Mesenchymal stem cell (in vitro differentiated cells and primary cell): ENCODE data around the gene MEIS2.

Source experiments
- DNase-seq: peaks from one replicate; pipeline ENCODE4 v3.0.0-alpha.2; 2013
- H2AFZ ChIP-seq: one replicate; pipeline ENCODE4 v1.6.1; 2013; ENCODE audit warnings: low read depth, mild to moderate bottlenecking, control low read depth, inconsistent platforms, low read length, moderate library complexity
- H2AK5ac ChIP-seq: 2 replicates; pipeline ENCODE4 v1.6.1; 2013; ENCODE audit warnings: low read length, moderate library complexity, mild to moderate bottlenecking, inconsistent platforms; ENCODE audit not compliant: severe bottlenecking
- H2BK120ac ChIP-seq: one replicate; pipeline ENCODE4 v1.6.1; 2013; ENCODE audit warnings: low read depth, mild to moderate bottlenecking, inconsistent platforms, low read length, moderate library complexity
- H2BK12ac ChIP-seq, 2 experiments: one replicate each; pipeline ENCODE4 v1.6.1; 2013; ENCODE audit warnings: inconsistent platforms in 2 of 2, low read length in 2 of 2, mild to moderate bottlenecking in 2 of 2, moderate library complexity in 2 of 2, control low read depth in 1 of 2
- H2BK15ac ChIP-seq: one replicate; pipeline ENCODE4 v1.6.1; 2013; ENCODE audit warnings: mild to moderate bottlenecking, low read depth, inconsistent platforms; ENCODE audit not compliant: poor library complexity, severe bottlenecking
- H2BK5ac ChIP-seq: 2 replicates; pipeline ENCODE4 v1.6.1; 2013; ENCODE audit warnings: low read depth, mild to moderate bottlenecking, low read length, control low read depth, inconsistent platforms; ENCODE audit not compliant: poor library complexity, severe bottlenecking
- H3K14ac ChIP-seq, 2 experiments: one replicate each; pipeline ENCODE4 v1.6.1; 2013; ENCODE audit warnings: inconsistent platforms in 2 of 2, low read length in 2 of 2, control low read depth in 1 of 2, mild to moderate bottlenecking in 1 of 2, moderate library complexity in 1 of 2
- H3K18ac ChIP-seq, 2 experiments: one replicate each; pipeline ENCODE4 v1.6.1; 2013; ENCODE audit warnings: inconsistent platforms in 2 of 2, low read length in 2 of 2, control low read depth in 1 of 2, low read depth in 1 of 2, mild to moderate bottlenecking in 1 of 2
- H3K23ac ChIP-seq, 2 experiments: one replicate each; pipeline ENCODE4 v1.6.1; 2013; ENCODE audit warnings: inconsistent platforms in 2 of 2, low read length in 2 of 2, mild to moderate bottlenecking in 2 of 2, moderate library complexity in 2 of 2, control low read depth in 1 of 2
- H3K27ac ChIP-seq: 2 replicates; pipeline ENCODE4 v1.5.1; 2013; ENCODE audit warnings: mild to moderate bottlenecking, moderate library complexity, low read length, control low read depth, inconsistent platforms; ENCODE audit not compliant: poor library complexity, severe bottlenecking
- H3K27me3 ChIP-seq, 2 experiments: 2 replicates each; pipeline versions ENCODE4 v1.6.1 to v1.7.0; 2013; ENCODE audit warnings: low read length in 2 of 2, mild to moderate bottlenecking in 2 of 2, moderate library complexity in 2 of 2, control low read depth in 1 of 2, inconsistent platforms in 1 of 2; ENCODE audit not compliant: control insufficient read depth in 1 of 2, insufficient read depth in 1 of 2
- H3K36me3 ChIP-seq, 2 experiments: 2 replicates each; pipeline versions ENCODE4 v1.6.1 to v1.7.0; 2013; ENCODE audit warnings: low read length in 2 of 2, control low read depth in 1 of 2, inconsistent platforms in 1 of 2, low read depth in 1 of 2, mild to moderate bottlenecking in 1 of 2; ENCODE audit not compliant: insufficient read depth in 2 of 2, control insufficient read depth in 1 of 2
- H3K4ac ChIP-seq, 2 experiments: one replicate each; pipeline ENCODE4 v1.6.1; 2013; ENCODE audit warnings: inconsistent platforms in 2 of 2, low read length in 2 of 2, mild to moderate bottlenecking in 2 of 2, moderate library complexity in 2 of 2, control low read depth in 1 of 2, low read depth in 1 of 2
- H3K4me1 ChIP-seq: 2 replicates; pipeline ENCODE4 v1.6.1; 2013; ENCODE audit warnings: low read depth, low read length, control low read depth; ENCODE audit not compliant: control insufficient read depth, insufficient read depth
- H3K4me2 ChIP-seq: 2 replicates; pipeline ENCODE4 v1.6.1; 2013; ENCODE audit warnings: low read length, mild to moderate bottlenecking, inconsistent platforms; ENCODE audit not compliant: poor library complexity, severe bottlenecking
- H3K4me3 ChIP-seq, 2 experiments: 2 replicates each; pipeline versions ENCODE4 v1.5.1 to v1.7.0; 2013; ENCODE audit warnings: low read length in 2 of 2, mild to moderate bottlenecking in 2 of 2, control low read depth in 1 of 2, low read depth in 1 of 2; ENCODE audit not compliant: insufficient read depth in 1 of 2
- H3K79me1 ChIP-seq: replicated peaks from 2 replicates; pipeline ENCODE4 v1.6.1; 2013; ENCODE audit warnings: mild to moderate bottlenecking, control low read depth, low read length, inconsistent platforms; ENCODE audit not compliant: poor library complexity, severe bottlenecking
- H3K9ac ChIP-seq: 2 replicates; pipeline ENCODE4 v1.7.0; 2013; ENCODE audit warnings: mild to moderate bottlenecking, low read length, moderate library complexity
- H3K9me3 ChIP-seq: 2 replicates; pipeline ENCODE4 v1.7.0; 2013; ENCODE audit warnings: mild to moderate bottlenecking, low read length; ENCODE audit not compliant: control insufficient read depth
- H4K8ac ChIP-seq: one replicate; pipeline ENCODE4 v1.6.1; 2013; ENCODE audit warnings: inconsistent platforms, mild to moderate bottlenecking, low read length, moderate library complexity
- H4K91ac ChIP-seq: one replicate; pipeline ENCODE4 v1.6.1; 2013; ENCODE audit warnings: mild to moderate bottlenecking, low read length, inconsistent platforms
- WGBS: methylation state at CpG from one replicate; pipeline ENCODE4 v1.1.7; 2013; ENCODE audit warnings: mixed read lengths; 5-methylcytosine and 5-hydroxymethylcytosine counted together

The MEIS2 gene

DNA sequence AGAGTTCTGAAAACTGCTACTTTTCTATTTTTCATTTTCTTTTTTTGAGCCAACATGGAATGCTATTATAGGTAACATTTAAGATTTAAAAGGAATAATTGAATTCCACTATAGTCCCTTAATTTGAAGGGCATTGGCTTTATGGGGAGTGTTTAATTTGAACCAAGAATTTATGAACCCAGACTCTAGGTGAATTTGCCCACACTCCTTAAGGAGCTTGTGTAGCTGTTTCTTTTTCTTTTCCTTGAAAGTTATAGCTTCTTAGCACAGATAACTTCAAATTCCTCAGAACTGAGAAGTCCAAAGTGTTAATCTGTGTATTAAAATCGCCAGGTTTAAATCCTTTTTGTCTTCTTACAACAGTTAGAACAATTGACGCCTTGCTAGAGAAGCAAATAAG is 4.7 kb upstream of the MEIS2 start:
- no peak overlapping the region for H3K4me3 ChIP-seq
- H2BK12ac ChIP-seq, result no peak overlapping the region
- no peak overlapping the region for H3K4me2 ChIP-seq
- H3K79me1 ChIP-seq, result peaks cover 14% of the 10 kb centered on the region
- H3K27ac ChIP-seq, result no peak overlapping the region
- no peak overlapping the region for H2BK120ac ChIP-seq
- no peak overlapping the region for H4K91ac ChIP-seq
- H3K4me1 ChIP-seq, result peaks cover 7% of the 10 kb centered on the region
- peak overlapping the region; percentile 99 for H3K9ac ChIP-seq
- H2AK5ac ChIP-seq, result no peak overlapping the region
- H4K8ac ChIP-seq, result no peak overlapping the region
- H3K9me3 ChIP-seq, result no peaks in the 10 kb centered on the region
- H3K18ac ChIP-seq, result no peak overlapping the region
- H3K4ac ChIP-seq, result no peak overlapping the region
- no peak overlapping the region for H3K14ac ChIP-seq
- H2BK5ac ChIP-seq, result no peak overlapping the region
- peaks cover 0 to 68% of the 10 kb centered on the region in 2 experiments for H3K27me3 ChIP-seq
- H3K23ac ChIP-seq, result no peak overlapping the region
- H3K36me3 ChIP-seq, result no peaks in the 10 kb centered on the region
- no peak overlapping the region for H2BK15ac ChIP-seq
- peak; percentile 1 for DNase-seq
- no CpG with 5 or more reads among the region's 2 CpGs for WGBS
- H2AFZ ChIP-seq, result no peak overlapping the region

DNA sequence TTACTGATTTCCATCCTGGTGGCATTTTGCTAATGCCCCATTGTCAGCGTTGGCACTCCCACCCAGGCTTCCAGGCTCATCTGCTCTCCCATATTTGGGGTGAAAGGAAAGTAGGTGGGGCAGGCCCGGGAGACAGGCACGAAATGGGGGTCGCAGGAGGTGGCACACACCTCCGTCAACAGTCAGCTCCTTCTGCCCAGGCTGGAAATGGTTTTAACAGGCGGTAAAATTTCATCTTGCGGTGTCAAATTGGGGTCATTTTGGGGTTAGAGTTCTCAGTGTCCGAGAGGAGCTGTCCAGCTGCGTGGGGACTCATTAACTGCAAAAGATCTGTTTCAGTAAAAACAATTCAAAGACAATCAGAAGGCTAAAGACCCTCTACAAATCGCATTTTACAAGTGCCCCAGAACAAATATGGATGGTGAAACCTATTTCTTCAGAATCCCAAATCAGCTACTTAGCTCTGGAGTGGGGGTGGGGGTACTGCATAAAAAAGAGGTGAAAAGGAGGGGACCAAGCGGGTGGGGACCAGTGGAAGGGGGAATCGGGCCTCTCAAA is 4.2 kb upstream of the MEIS2 start:
- Histone ChIP-seq H3K9ac (peak overlapping the region; percentile 99), H3K4me2 (no peak overlapping the region), H2BK120ac (no peak overlapping the region), H3K4me1 (peaks cover 6% of the 10 kb centered on the region), H3K79me1 (peaks cover 14% of the 10 kb centered on the region), H3K18ac (peak overlapping the region in 1 of 2 experiments; percentile 88), H3K14ac (no peak overlapping the region), H3K27ac (no peak overlapping the region), H4K91ac (no peak overlapping the region), H2AK5ac (no peak overlapping the region), H3K4ac (peak overlapping the region in 1 of 2 experiments; percentile 51), H3K9me3 (no peaks in the 10 kb centered on the region), H2BK15ac (peak overlapping the region; percentile 70), H3K27me3 (peaks cover 0 to 62% of the 10 kb centered on the region in 2 experiments), H2BK12ac (peak overlapping the region in 1 of 2 experiments; percentile 59), H3K23ac (no peak overlapping the region), H2BK5ac (no peak overlapping the region), H4K8ac (no peak overlapping the region), H3K36me3 (no peaks in the 10 kb centered on the region), H3K4me3 (peak overlapping the region in 1 of 2 experiments; percentile 95), H2AFZ (no peak overlapping the region)
- WGBS, result 19% methylated on average over 6 of the region's 12 CpGs
- peak; percentile 39 for DNase-seq

DNA sequence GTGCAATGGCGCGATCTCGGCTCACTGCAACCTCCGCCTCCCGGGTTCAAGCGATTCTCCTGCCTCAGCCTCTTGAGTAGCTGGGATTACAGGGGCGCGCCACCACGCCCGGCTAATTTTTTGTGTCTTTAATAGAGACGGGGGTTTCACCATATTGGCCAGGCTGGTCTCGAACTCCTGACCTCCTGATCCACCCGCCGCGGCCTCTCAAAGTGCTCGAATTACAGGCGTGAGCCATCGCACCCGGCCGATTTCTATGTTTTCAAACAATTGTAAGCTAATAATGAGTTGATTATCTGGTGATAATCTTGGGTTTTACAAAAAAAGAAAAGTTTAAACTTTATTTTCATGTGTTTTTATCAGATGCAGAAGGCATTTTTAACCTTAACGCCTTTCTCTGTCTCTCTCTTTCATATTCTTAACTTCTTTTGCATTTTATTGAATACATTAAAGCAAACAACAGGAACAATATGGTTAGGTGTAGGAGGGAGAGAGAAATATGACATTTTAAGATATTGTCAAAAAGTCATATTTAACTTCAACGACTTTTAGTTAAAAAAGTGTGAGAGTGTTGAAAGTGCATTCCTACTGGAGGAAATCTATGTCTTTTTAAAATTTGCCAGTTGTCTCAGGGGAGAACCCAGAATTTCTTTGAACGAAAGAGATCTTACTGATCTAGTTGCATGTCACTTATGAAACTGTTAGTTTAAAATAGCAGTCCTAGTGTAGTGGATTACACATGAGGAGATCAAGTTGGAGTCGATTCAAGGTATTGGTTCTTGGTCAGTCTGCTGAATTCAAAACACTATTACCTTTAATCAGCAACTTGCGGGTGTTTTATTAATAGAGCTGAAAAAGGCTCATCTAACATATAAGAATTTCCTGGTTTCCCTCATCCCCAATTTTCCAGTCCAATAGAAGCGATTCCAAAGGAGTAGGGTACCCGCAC is 3.4 kb upstream of the MEIS2 start:
- no peaks in the 10 kb centered on the region for H3K36me3 ChIP-seq
- H3K14ac ChIP-seq, result no peak overlapping the region
- no peak overlapping the region for H2AK5ac ChIP-seq
- no peak overlapping the region for H2BK5ac ChIP-seq
- DNase-seq, result peak; percentile 15
- H3K23ac ChIP-seq, result no peak overlapping the region
- H3K9ac ChIP-seq, result peak overlapping the region; percentile 99
- H4K8ac ChIP-seq, result no peak overlapping the region
- H3K27me3 ChIP-seq, result peaks cover 0 to 55% of the 10 kb centered on the region in 2 experiments
- H4K91ac ChIP-seq, result no peak overlapping the region
- H3K18ac ChIP-seq, result peak overlapping the region in 1 of 2 experiments; percentile 88
- H2AFZ ChIP-seq, result no peak overlapping the region
- H2BK120ac ChIP-seq, result no peak overlapping the region
- no peaks in the 10 kb centered on the region for H3K9me3 ChIP-seq
- H3K79me1 ChIP-seq, result peaks cover 14% of the 10 kb centered on the region
- H3K27ac ChIP-seq, result no peak overlapping the region
- H3K4me3 ChIP-seq, result peak overlapping the region in 1 of 2 experiments; percentile 95
- peak overlapping the region in 1 of 2 experiments; percentile 17 for H3K4ac ChIP-seq
- no peak overlapping the region for H2BK15ac ChIP-seq
- H3K4me2 ChIP-seq, result no peak overlapping the region
- H3K4me1 ChIP-seq, result peaks cover 6% of the 10 kb centered on the region
- WGBS, result 22% methylated on average over 21 of the region's 27 CpGs
- no peak overlapping the region for H2BK12ac ChIP-seq

DNA sequence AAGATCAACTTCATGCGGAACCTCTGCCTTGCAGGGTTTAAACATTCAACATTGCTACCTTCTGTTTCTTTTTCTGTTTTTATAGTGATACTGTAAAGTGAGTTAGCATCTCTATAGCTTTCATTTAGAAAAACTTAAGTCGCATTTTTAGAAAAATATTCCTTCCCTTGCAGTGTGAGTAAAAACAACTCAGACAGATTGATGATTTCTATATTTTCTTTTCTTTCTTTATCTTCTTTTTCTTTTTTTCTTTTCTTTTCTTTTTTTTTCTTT is 2.8 kb upstream of the MEIS2 start:
- WGBS, result no CpG with 5 or more reads among the region's 2 CpGs

More for the DNA sequence above, 2.8 kb upstream of the MEIS2 start:
- no peak for DNase-seq
- Histone ChIP-seq H2AK5ac (no peak overlapping the region), H3K14ac (no peak overlapping the region), H3K9ac (peak overlapping the region; percentile 99), H4K91ac (no peak overlapping the region), H3K23ac (no peak overlapping the region), H3K4me3 (peak overlapping the region in 1 of 2 experiments; percentile 95), H2BK12ac (no peak overlapping the region), H3K4me1 (peaks cover 6% of the 10 kb centered on the region), H2BK5ac (no peak overlapping the region), H4K8ac (no peak overlapping the region), H2BK15ac (no peak overlapping the region), H3K4me2 (no peak overlapping the region), H3K36me3 (no peaks in the 10 kb centered on the region), H2AFZ (no peak overlapping the region), H3K27ac (no peak overlapping the region), H3K4ac (no peak overlapping the region), H3K27me3 (peaks cover 0 to 48% of the 10 kb centered on the region in 2 experiments), H2BK120ac (no peak overlapping the region), H3K79me1 (peaks cover 14% of the 10 kb centered on the region), H3K18ac (no peak overlapping the region), H3K9me3 (no peaks in the 10 kb centered on the region)
